GM18507 (cell line): Measurements from ENCODE around the gene IGFBP1.
"Not testable (repeated sequence)": the region's sequence is repeated elsewhere in the genome, so short reads cannot be mapped to it uniquely, and the experiment has no call there.

Experiments
- DNase-seq: peaks from one replicate; pipeline ENCODE4 v3.0.0; 2011; ENCODE audit warnings: low read depth; ENCODE audit not compliant: insufficient read length; ENCODE audit errors: extremely low spot score
- FAIRE-seq: peaks from 2 replicates; lab custom pipeline; 2011; peaks lifted over from hg19 to GRCh38; lab: Jason Lieb, UNC

The IGFBP1 gene

GRCh38 chr7:45923290-45923689 is 35.0 kb downstream of the IGFBP1 start:
- FAIRE-seq = peak; percentile 5
- peak; percentile 18 for DNase-seq

- DNase-seq (no peak), FAIRE-seq (no peak)
These were observed 35.5 kb downstream of the IGFBP1 start for GRCh38 chr7:45923818-45924217.

GRCh38 chr7:45924283-45924682 is 36.0 kb downstream of the IGFBP1 start:
- DNase-seq (no peak), FAIRE-seq (no peak)

GRCh38 chr7:45927721-45928120 is 39.4 kb downstream of the IGFBP1 start:
- FAIRE-seq (no peak), DNase-seq (no peak)

- DNase-seq (no peak), FAIRE-seq (no peak)
These were observed 42.7 kb downstream of the IGFBP1 start for GRCh38 chr7:45930967-45931366.

GRCh38 chr7:45937301-45937700 is 49.0 kb downstream of the IGFBP1 start:
- no peak for DNase-seq
- FAIRE-seq = no peak

GRCh38 chr7:45937862-45938261 is 49.6 kb downstream of the IGFBP1 start:
- FAIRE-seq = no peak
- DNase-seq = no peak

GRCh38 chr7:45938626-45939302 is 50.5 kb downstream of the IGFBP1 start:
- DNase-seq (no peak), FAIRE-seq (no peak)

- FAIRE-seq = no peak
- DNase-seq = no peak
These were observed 51.3 kb downstream of the IGFBP1 start for GRCh38 chr7:45939574-45939973.

- not testable (repeated sequence) for DNase-seq, FAIRE-seq
These were observed 52.0 kb downstream of the IGFBP1 start for GRCh38 chr7:45940237-45940781.

GRCh38 chr7:45940939-45941338 is 52.7 kb downstream of the IGFBP1 start:
- FAIRE-seq = no peak
- no peak for DNase-seq
